HepG2 (cell line): ENCODE results near the gene TMEM233. TPM values are rescaled to one million over a fixed set of nuclear protein-coding genes. Genes with fewer than 3 reads are reported as not detected.

Source experiments
- ATAC-seq: fragments of 200-7000 bp; cut with Tn5 transposase; 3 replicates; pipeline ENCODE4 v1.9.1; 2020; ENCODE audit warnings: mild to moderate bottlenecking, moderate library complexity
- BruUV-seq: library from RNA; stranded (reverse); fragments of 400-500 nt; replicated peaks from 2 replicates; lab custom pipeline; 2021; lab: Mats Ljungman, UMichigan
- CTCF ChIA-PET: fragments of 300-600 bp; formaldehyde crosslinking; extraction: SDS; loops from one replicate; lab custom pipeline; 2021; ENCODE audit warnings: low total read pairs, inconsistent platforms, low intra/inter-chr PET ratio; lab: Yijun Ruan, JAX
- POLR2A ChIA-PET: fragments of 350-600 bp; sonication (Branson Sonifier 250); formaldehyde crosslinking; loops from one replicate; lab custom pipeline; 2020; ENCODE audit warnings: antibody characterized with exemption, inconsistent platforms; lab: Yijun Ruan, JAX
- DNase-seq: peaks from one replicate; pipeline ENCODE4 v3.0.0-alpha.2; 2015; ENCODE audit warnings: low spot score
- FAIRE-seq: peaks from 3 replicates; lab custom pipeline; 2011; peaks lifted over from hg19 to GRCh38; lab: Jason Lieb, UNC
- H2AFZ ChIP-seq: one replicate; pipeline ENCODE4 v1.6.1; 2011; ENCODE audit warnings: low read length, inconsistent platforms
- H3K27ac ChIP-seq: fragments of 300-600 bp; 3 replicates; pipeline ENCODE4 v1.8.0; 2011; ENCODE audit warnings: mixed run types, mild to moderate bottlenecking, mixed read lengths, low read length, inconsistent platforms; ENCODE audit not compliant: insufficient read depth; ENCODE audit errors: extremely low read length
- H3K27me3 ChIP-seq, 2 experiments: fragments of 200-600 bp in 1 of 2; 2 replicates in 1 of 2; 3 replicates in 1 of 2; pipeline versions ENCODE4 v1.6.0 to v1.8.0; 2011; ENCODE audit warnings: low read length in 2 of 2, mild to moderate bottlenecking in 2 of 2, moderate library complexity in 2 of 2, inconsistent platforms in 1 of 2; ENCODE audit not compliant: insufficient read depth in 2 of 2, control insufficient read depth in 1 of 2
- H3K36me3 ChIP-seq, 2 experiments: fragments of 200-600 bp in 1 of 2; replicated peaks in 1 of 2; 2 replicates in 1 of 2; 3 replicates in 1 of 2; pipeline versions ENCODE4 v1.5.1 to v1.8.0; 2011; ENCODE audit warnings: low read length in 2 of 2, inconsistent platforms in 1 of 2; ENCODE audit not compliant: insufficient read depth in 2 of 2, control insufficient read depth in 1 of 2
- H3K4me1 ChIP-seq: 2 replicates; pipeline ENCODE4 v1.5.1; 2012; ENCODE audit warnings: low read length, inconsistent platforms; ENCODE audit not compliant: insufficient read depth
- H3K4me2 ChIP-seq: 2 replicates; pipeline ENCODE4 v1.6.0; 2011; ENCODE audit warnings: low read depth, low read length, inconsistent platforms
- H3K4me3 ChIP-seq, 3 experiments: fragments of 200-600 bp in 1 of 3; sonication (generic), shearing (Covaris generic) in 1 of 3; replicated peaks in 1 of 3; 2 replicates each; pipeline ENCODE4 v1.5.1; 2011 to 2016; ENCODE audit warnings: low read length in 3 of 3, inconsistent platforms in 2 of 3, low read depth in 2 of 3, mild to moderate bottlenecking in 2 of 3, control low read depth in 1 of 3, mixed read lengths in 1 of 3; ENCODE audit not compliant: insufficient read depth in 1 of 3
- H3K79me2 ChIP-seq: one replicate; pipeline ENCODE4 v1.6.1; 2011; ENCODE audit warnings: low read length, inconsistent platforms; ENCODE audit not compliant: insufficient read depth
- H3K9ac ChIP-seq: 2 replicates; pipeline ENCODE4 v1.6.0; 2011; ENCODE audit warnings: mild to moderate bottlenecking, low read depth, low read length, inconsistent platforms; ENCODE audit not compliant: insufficient read depth
- H3K9me3 ChIP-seq: 2 replicates; pipeline ENCODE4 v1.5.1; 2012; ENCODE audit warnings: mild to moderate bottlenecking, low read length
- H4K20me1 ChIP-seq: 2 replicates; pipeline ENCODE4 v1.6.0; 2011; ENCODE audit warnings: inconsistent platforms, mild to moderate bottlenecking, low read length, moderate library complexity; ENCODE audit not compliant: insufficient read depth
- FOXO4 ChIP-seq: sonication (generic); formaldehyde crosslinking; conservative IDR thresholded peaks from 2 replicates; pipeline ENCODE4 v1.8.1; 2023; ENCODE audit warnings: missing genetic modification reagents
- HMGA1 ChIP-seq: sonication (generic); formaldehyde crosslinking; conservative IDR thresholded peaks from 2 replicates; pipeline ENCODE4 v1.4.0; 2020; ENCODE audit warnings: missing genetic modification reagents
- NCOA2 ChIP-seq: sonication (generic); formaldehyde crosslinking; IDR thresholded peaks from 2 replicates; pipeline ENCODE4 v1.8.0; 2022; ENCODE audit warnings: inconsistent platforms
- ZNF350 ChIP-seq: sonication (generic); formaldehyde crosslinking; IDR thresholded peaks from 2 replicates; pipeline ENCODE4 v1.4.0; 2020; ENCODE audit warnings: mild to moderate bottlenecking, low read depth, missing genetic modification reagents, borderline replicate concordance
- ZZZ3 ChIP-seq: sonication (generic); formaldehyde crosslinking; IDR thresholded peaks from 2 replicates; pipeline ENCODE4 v1.4.0; 2020; ENCODE audit warnings: missing genetic modification reagents, mild to moderate bottlenecking, borderline replicate concordance
- WGBS: methylation state at CpG from one replicate; pipeline ENCODE4 v1.1.6; 2017; ENCODE audit warnings: low lambda C conversion rate; 5-methylcytosine and 5-hydroxymethylcytosine counted together
- in situ Hi-C: cut with HindIII; loops from 2 replicates; pipeline ENCODE4 v1.10.0; 2017; ENCODE audit warnings: low pct_unique_long_range_greater_than_20kb; ENCODE audit not compliant: extremely low pct_ligation_motif_present
- intact Hi-C: fragments of 100-400 bp; cut with micrococcal nuclease; formaldehyde crosslinking; loops from one replicate; pipeline ENCODE4 v1.10.0; 2022; ENCODE audit not compliant: unreplicated experiment
- polyA plus RNA-seq, 8 experiments: library from polyadenylated mRNA; depleted of rRNA in 3 of 8; stranded (reverse) in 7 of 8; unstranded in 1 of 8; fragments of >200 nt; fragmentation: Illumina TruSeq in 4 of 8; extraction: Trizol in 4 of 8; gene quantifications; 2 replicates each; pipeline versions ENCODE4 v1.2.1 to v1.2.3, GENCODE V29; 2011 to 2016; ENCODE audit warnings: low read depth in 4 of 8, missing spikeins in 1 of 8, mixed read lengths in 1 of 8; ENCODE audit not compliant: insufficient read depth in 1 of 8
- total RNA-seq, 5 experiments: library from RNA; depleted of rRNA; stranded (reverse); fragments of >200 nt; fragmentation: Illumina TruSeq; extraction: Trizol; gene quantifications; 2 replicates each; pipeline ENCODE4 v1.2.3, GENCODE V29; 2016; ENCODE audit warnings: low read depth in 1 of 5
- TF ChIP-seq, protein P1 (sequence below): sonication (generic); formaldehyde crosslinking; IDR thresholded peaks from 2 replicates; pipeline ENCODE4 v1.5.1; 2020; ENCODE audit warnings: mild to moderate bottlenecking, missing genetic modification reagents, borderline replicate concordance
- TF ChIP-seq, protein P2 (sequence below): sonication (generic); formaldehyde crosslinking; IDR thresholded peaks from 2 replicates; pipeline ENCODE4 v1.9.0; 2021; ENCODE audit warnings: mild to moderate bottlenecking, missing genetic modification reagents
- TF ChIP-seq, protein P3 (sequence below): sonication (generic); formaldehyde crosslinking; IDR thresholded peaks from 2 replicates; pipeline ENCODE4 v1.5.1; 2020; ENCODE audit warnings: missing genetic modification reagents, mild to moderate bottlenecking, borderline replicate concordance

The TMEM233 gene
- total and polyA plus RNA-seq, 2 of the 13 experiments (the other 11 are each of a cell fraction or from before 2014, with no cell fraction given) = 0.03 TPM; not detected in 1

- Histone ChIP-seq H3K9me3 (no peaks in the 10 kb centered on the region), H3K27me3 (no peaks in the 10 kb centered on the region; a peak in 2 of 5 replicates), H3K36me3 (no peaks in the 10 kb centered on the region), H3K79me2 (no peaks in the 10 kb centered on the region), H3K4me2 (no peak overlapping the region), H3K9ac (no peak overlapping the region), H4K20me1 (no peaks in the 10 kb centered on the region), H2AFZ (no peak overlapping the region), H3K4me1 (no peaks in the 10 kb centered on the region), H3K4me3 (no peak overlapping the region), H3K27ac (no peak overlapping the region)
- CTCF ChIA-PET = no interaction called here
- intact Hi-C loops = no loop called here
- no TSS peak for BruUV-seq
- POLR2A ChIA-PET = no interaction called here
- DNase-seq = no peak
- 38% methylated on average over 3 of the region's 3 CpGs for WGBS
- no peak for ATAC-seq
- in situ Hi-C loops = no loop called here
- TF ChIP-seq ZNF350 (CRISPR knock-in tag) (no peak), NCOA2 (no peak), HMGA1 (no peak), FOXO4 (CRISPR knock-in tag) (no peak), ZZZ3 (no peak)
- TF ChIP-seq, protein P1, sequence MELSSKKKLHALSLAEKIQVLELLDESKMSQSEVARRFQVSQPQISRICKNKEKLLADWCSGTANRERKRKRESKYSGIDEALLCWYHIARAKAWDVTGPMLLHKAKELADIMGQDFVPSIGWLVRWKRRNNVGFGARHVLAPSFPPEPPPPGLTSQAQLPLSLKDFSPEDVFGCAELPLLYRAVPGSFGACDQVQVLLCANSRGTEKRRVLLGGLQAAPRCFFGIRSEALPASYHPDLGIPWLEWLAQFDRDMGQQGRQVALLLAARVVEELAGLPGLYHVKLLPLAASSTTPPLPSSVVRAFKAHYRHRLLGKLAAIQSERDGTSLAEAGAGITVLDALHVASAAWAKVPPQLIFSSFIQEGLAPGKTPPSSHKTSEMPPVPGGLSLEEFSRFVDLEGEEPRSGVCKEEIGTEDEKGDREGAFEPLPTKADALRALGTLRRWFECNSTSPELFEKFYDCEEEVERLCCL = no peak
- TF ChIP-seq, protein P2, sequence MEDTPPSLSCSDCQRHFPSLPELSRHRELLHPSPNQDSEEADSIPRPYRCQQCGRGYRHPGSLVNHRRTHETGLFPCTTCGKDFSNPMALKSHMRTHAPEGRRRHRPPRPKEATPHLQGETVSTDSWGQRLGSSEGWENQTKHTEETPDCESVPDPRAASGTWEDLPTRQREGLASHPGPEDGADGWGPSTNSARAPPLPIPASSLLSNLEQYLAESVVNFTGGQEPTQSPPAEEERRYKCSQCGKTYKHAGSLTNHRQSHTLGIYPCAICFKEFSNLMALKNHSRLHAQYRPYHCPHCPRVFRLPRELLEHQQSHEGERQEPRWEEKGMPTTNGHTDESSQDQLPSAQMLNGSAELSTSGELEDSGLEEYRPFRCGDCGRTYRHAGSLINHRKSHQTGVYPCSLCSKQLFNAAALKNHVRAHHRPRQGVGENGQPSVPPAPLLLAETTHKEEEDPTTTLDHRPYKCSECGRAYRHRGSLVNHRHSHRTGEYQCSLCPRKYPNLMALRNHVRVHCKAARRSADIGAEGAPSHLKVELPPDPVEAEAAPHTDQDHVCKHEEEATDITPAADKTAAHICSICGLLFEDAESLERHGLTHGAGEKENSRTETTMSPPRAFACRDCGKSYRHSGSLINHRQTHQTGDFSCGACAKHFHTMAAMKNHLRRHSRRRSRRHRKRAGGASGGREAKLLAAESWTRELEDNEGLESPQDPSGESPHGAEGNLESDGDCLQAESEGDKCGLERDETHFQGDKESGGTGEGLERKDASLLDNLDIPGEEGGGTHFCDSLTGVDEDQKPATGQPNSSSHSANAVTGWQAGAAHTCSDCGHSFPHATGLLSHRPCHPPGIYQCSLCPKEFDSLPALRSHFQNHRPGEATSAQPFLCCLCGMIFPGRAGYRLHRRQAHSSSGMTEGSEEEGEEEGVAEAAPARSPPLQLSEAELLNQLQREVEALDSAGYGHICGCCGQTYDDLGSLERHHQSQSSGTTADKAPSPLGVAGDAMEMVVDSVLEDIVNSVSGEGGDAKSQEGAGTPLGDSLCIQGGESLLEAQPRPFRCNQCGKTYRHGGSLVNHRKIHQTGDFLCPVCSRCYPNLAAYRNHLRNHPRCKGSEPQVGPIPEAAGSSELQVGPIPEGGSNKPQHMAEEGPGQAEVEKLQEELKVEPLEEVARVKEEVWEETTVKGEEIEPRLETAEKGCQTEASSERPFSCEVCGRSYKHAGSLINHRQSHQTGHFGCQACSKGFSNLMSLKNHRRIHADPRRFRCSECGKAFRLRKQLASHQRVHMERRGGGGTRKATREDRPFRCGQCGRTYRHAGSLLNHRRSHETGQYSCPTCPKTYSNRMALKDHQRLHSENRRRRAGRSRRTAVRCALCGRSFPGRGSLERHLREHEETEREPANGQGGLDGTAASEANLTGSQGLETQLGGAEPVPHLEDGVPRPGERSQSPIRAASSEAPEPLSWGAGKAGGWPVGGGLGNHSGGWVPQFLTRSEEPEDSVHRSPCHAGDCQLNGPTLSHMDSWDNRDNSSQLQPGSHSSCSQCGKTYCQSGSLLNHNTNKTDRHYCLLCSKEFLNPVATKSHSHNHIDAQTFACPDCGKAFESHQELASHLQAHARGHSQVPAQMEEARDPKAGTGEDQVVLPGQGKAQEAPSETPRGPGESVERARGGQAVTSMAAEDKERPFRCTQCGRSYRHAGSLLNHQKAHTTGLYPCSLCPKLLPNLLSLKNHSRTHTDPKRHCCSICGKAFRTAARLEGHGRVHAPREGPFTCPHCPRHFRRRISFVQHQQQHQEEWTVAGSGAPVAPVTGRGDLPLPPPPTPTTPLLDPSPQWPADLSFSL (CRISPR knock-in tag) = no peak
- TF ChIP-seq, protein P3, sequence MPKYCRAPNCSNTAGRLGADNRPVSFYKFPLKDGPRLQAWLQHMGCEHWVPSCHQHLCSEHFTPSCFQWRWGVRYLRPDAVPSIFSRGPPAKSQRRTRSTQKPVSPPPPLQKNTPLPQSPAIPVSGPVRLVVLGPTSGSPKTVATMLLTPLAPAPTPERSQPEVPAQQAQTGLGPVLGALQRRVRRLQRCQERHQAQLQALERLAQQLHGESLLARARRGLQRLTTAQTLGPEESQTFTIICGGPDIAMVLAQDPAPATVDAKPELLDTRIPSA (CRISPR knock-in tag) = no peak
- FAIRE-seq = no peak
These were observed 51.4 kb downstream of the TMEM233 start for GRCh38 chr12:119644930-119645329.
